Measurements from ENCODE around the gene VAT1L.
"Not testable (repeated sequence)": the region's sequence is repeated elsewhere in the genome, so short reads cannot be mapped to it uniquely, and the experiment has no call there.

- TF ChIP-seq CTCF, POLR2A (IDR thresholded peaks at IDR 0.05): not testable (repeated sequence)
These were observed 204.0 kb downstream of the VAT1L start for GRCh38 chr16:77992381-77992780.

Measured in adrenal gland (tissue), 5 donors.